NCI-H1092 treated with DMSO at 0.1 percent for 48 hours (cell line): ENCODE results near the gene SZRD1.
"Not testable (repeated sequence)": the region's sequence is repeated elsewhere in the genome, so short reads cannot be mapped to it uniquely, and the experiment has no call there.

Source experiments
- DNase-seq: peaks from one replicate; lab custom pipeline; 2025; lab: John Stamatoyannopoulos, UW

SZRD1 gene

GRCh38 chr1:16366722-16367257 is at the start of gene SZRD1:
Gene SZRD1 (plus strand): TSS chr1:16367242. CDS start chr1:16367258, 16 bp downstream.
- DNase-seq, result peak; percentile 100

- no peak for DNase-seq
Observed at GRCh38 chr1:16318555-16318954, 48.5 kb upstream of the SZRD1 start.

GRCh38 chr1:16321176-16321867 is 45.7 kb upstream of the SZRD1 start:
- DNase-seq, result no peak

GRCh38 chr1:16324456-16324890 is 42.6 kb upstream of the SZRD1 start:
- DNase-seq, result no peak

- DNase-seq, result no peak
Observed at GRCh38 chr1:16326833-16327404, 40.1 kb upstream of the SZRD1 start.

- no peak for DNase-seq
Observed at GRCh38 chr1:16334655-16335340, 32.2 kb upstream of the SZRD1 start.

- DNase-seq, result no peak
Observed at GRCh38 chr1:16338961-16339360, 28.1 kb upstream of the SZRD1 start.

GRCh38 chr1:16340673-16341072 is 26.4 kb upstream of the SZRD1 start:
- no peak for DNase-seq

GRCh38 chr1:16342331-16343062 is 24.5 kb upstream of the SZRD1 start:
- DNase-seq, result no peak

GRCh38 chr1:16343276-16343675 is 23.8 kb upstream of the SZRD1 start:
- DNase-seq, result not testable (repeated sequence)

- no peak for DNase-seq
Observed at GRCh38 chr1:16348414-16349182, 18.4 kb upstream of the SZRD1 start.

GRCh38 chr1:16349847-16350406 is 17.1 kb upstream of the SZRD1 start:
- no peak for DNase-seq

GRCh38 chr1:16351456-16351993 is 15.5 kb upstream of the SZRD1 start:
- DNase-seq, result peak; percentile 41

- peak; percentile 95 for DNase-seq
Observed at GRCh38 chr1:16351994-16352841, 14.8 kb upstream of the SZRD1 start, which contains the start of gene FBXO42. Gene FBXO42 (minus strand): TSS chr1:16352480. CDS start chr1:16315418, 37,062 bp downstream.

- DNase-seq, result no peak
Observed at GRCh38 chr1:16352842-16353535, 14.1 kb upstream of the SZRD1 start.

GRCh38 chr1:16354619-16355018 is 12.4 kb upstream of the SZRD1 start:
- DNase-seq, result no peak

GRCh38 chr1:16356867-16357266 is 10.2 kb upstream of the SZRD1 start:
- no peak for DNase-seq

- DNase-seq, result not testable (repeated sequence)
Observed at GRCh38 chr1:16365146-16365498, 1.9 kb upstream of the SZRD1 start.
